GM12878 (cell line): ENCODE data around the gene KCNA3. TPM values are rescaled to one million over a fixed set of nuclear protein-coding genes. Genes with fewer than 3 reads are reported as not detected.

ENCODE experiments used
- ATAC-seq: fragments of 200-7000 bp; cut with Tn5 transposase; 3 replicates; pipeline ENCODE4 v1.9.1; 2020; ENCODE audit warnings: mild to moderate bottlenecking, moderate library complexity
- BruUV-seq: library from RNA; stranded (reverse); fragments of 400-500 nt; replicated peaks from 2 replicates; lab custom pipeline; 2021; lab: Mats Ljungman, UMichigan
- CTCF ChIA-PET: fragments of 300-600 bp; sonication (Branson Sonifier 250); formaldehyde crosslinking; extraction: SDS; loops from one replicate; lab custom pipeline; 2021; ENCODE audit warnings: inconsistent platforms; lab: Yijun Ruan, JAX
- POLR2A ChIA-PET: fragments of 350-600 bp; formaldehyde crosslinking; extraction: SDS; loops from one replicate; lab custom pipeline; 2021; ENCODE audit warnings: inconsistent platforms; lab: Charles Lee
- RAD21 ChIA-PET: fragments of 300-600 bp; sonication (Branson Sonifier 250); formaldehyde crosslinking; loops from one replicate; lab custom pipeline; 2023; ENCODE audit warnings: antibody characterized with exemption; ENCODE audit not compliant: unreplicated experiment; lab: Charles Lee
- SMC1A ChIA-PET: fragments of 300-600 bp; sonication (Branson Sonifier 250); formaldehyde crosslinking; loops from one replicate; lab custom pipeline; 2023; ENCODE audit not compliant: unreplicated experiment, uncharacterized antibody; lab: Charles Lee
- DNase-seq: peaks from one replicate; pipeline ENCODE4 v3.0.0-alpha.2; 2011; ENCODE audit warnings: low read depth, low spot score
- FAIRE-seq: peaks from 3 replicates; lab custom pipeline; 2011; peaks lifted over from hg19 to GRCh38; lab: Jason Lieb, UNC
- H2AFZ ChIP-seq: 2 replicates; pipeline ENCODE4 v1.6.0; 2011; ENCODE audit warnings: low read depth, low read length, control low read depth; ENCODE audit not compliant: control insufficient read depth
- H3K27ac ChIP-seq: 2 replicates; pipeline ENCODE4 v1.5.1; 2011; ENCODE audit warnings: control low read depth; ENCODE audit not compliant: control insufficient read depth, insufficient read depth
- H3K27me3 ChIP-seq, 2 experiments: replicated peaks in 1 of 2; 2 replicates each; pipeline versions ENCODE4 v1.6.0 to v1.6.1; 2011; ENCODE audit warnings: low read length in 1 of 2; ENCODE audit not compliant: control insufficient read depth in 2 of 2, insufficient read depth in 2 of 2
- H3K36me3 ChIP-seq, 2 experiments: 2 replicates each; pipeline ENCODE4 v1.5.1; 2011; ENCODE audit warnings: low read length in 1 of 2; ENCODE audit not compliant: control insufficient read depth in 2 of 2, insufficient read depth in 2 of 2
- H3K4me1 ChIP-seq: 2 replicates; pipeline ENCODE4 v1.6.1; 2011; ENCODE audit warnings: mild to moderate bottlenecking, low read length, moderate library complexity, mixed read lengths; ENCODE audit not compliant: control insufficient read depth, insufficient read depth
- H3K4me2 ChIP-seq: 2 replicates; pipeline ENCODE4 v1.6.0; 2011; ENCODE audit warnings: control low read depth; ENCODE audit not compliant: control insufficient read depth, insufficient read depth
- H3K4me3 ChIP-seq: fragments of 200-600 bp; sonication (generic); 2 replicates; pipeline ENCODE4 v1.5.1; 2016
- H3K79me2 ChIP-seq: 2 replicates; pipeline ENCODE4 v1.6.0; 2011; ENCODE audit warnings: low read length; ENCODE audit not compliant: control insufficient read depth, insufficient read depth
- H3K9ac ChIP-seq: 2 replicates; pipeline ENCODE4 v1.8.0; 2011; ENCODE audit warnings: low read length, control low read depth, mixed read lengths; ENCODE audit not compliant: control insufficient read depth, insufficient read depth
- H3K9me3 ChIP-seq: replicated peaks from 3 replicates; pipeline ENCODE4 v1.5.1; 2011; ENCODE audit warnings: mild to moderate bottlenecking, low read length; ENCODE audit not compliant: control insufficient read depth, insufficient read depth
- H4K20me1 ChIP-seq: 2 replicates; pipeline ENCODE4 v1.6.0; 2011; ENCODE audit not compliant: control insufficient read depth, insufficient read depth
- CHD1 ChIP-seq: IDR thresholded peaks from 2 replicates; pipeline ENCODE4 v1.6.1; 2012; ENCODE audit warnings: low read depth, low read length, improper control_type of control experiment
- CREM ChIP-seq: IDR thresholded peaks from 2 replicates; pipeline ENCODE4 v1.6.1; 2014; ENCODE audit warnings: antibody characterized with exemption, low read depth
- EGR1 ChIP-seq, 2 experiments: IDR thresholded peaks; 1 replicate in 1 of 2; 2 replicates in 1 of 2; pipeline ENCODE4 v1.6.1; 2011 to 2012; ENCODE audit warnings: low read depth in 2 of 2, low read length in 2 of 2, borderline replicate concordance in 1 of 2, mild to moderate bottlenecking in 1 of 2, moderate library complexity in 1 of 2
- EP300 ChIP-seq, 2 experiments: fragments of 150-350 bp in 1 of 2; IDR thresholded peaks; 2 replicates each; pipeline ENCODE4 v1.6.1; 2011 to 2012; ENCODE audit warnings: low read depth in 2 of 2, low read length in 2 of 2, borderline replicate concordance in 1 of 2, improper control_type of control experiment in 1 of 2, inconsistent platforms in 1 of 2; ENCODE audit not compliant: control insufficient read depth in 1 of 2
- HCFC1 ChIP-seq: fragments of 150-350 bp; IDR thresholded peaks from 2 replicates; pipeline ENCODE4 v1.6.1; 2014; ENCODE audit warnings: low read length
- MTA3 ChIP-seq: IDR thresholded peaks from 2 replicates; pipeline ENCODE4 v1.6.1; 2012; ENCODE audit warnings: low read length, inconsistent platforms, borderline replicate concordance
- SMARCA5 ChIP-seq: fragments of 450-650 bp; IDR thresholded peaks from 2 replicates; pipeline ENCODE4 v1.6.1; 2017; ENCODE audit warnings: mild to moderate bottlenecking
- WRNIP1 ChIP-seq: IDR thresholded peaks from 2 replicates; pipeline ENCODE4 v1.6.1; 2011; ENCODE audit warnings: low read depth, low read length, improper control_type of control experiment, borderline replicate concordance
- WGBS: methylation state at CpG from one replicate; pipeline ENCODE4 v1.1.6; 2016; ENCODE audit warnings: low lambda C conversion rate; ENCODE audit not compliant: insufficient replicate concordance, insufficient coverage; ENCODE audit errors: missing lambda C conversion rate; 5-methylcytosine and 5-hydroxymethylcytosine counted together
- in situ Hi-C: fragments of 300-500 bp; cut with MboI; formaldehyde crosslinking; loops from 9 replicates; pipeline ENCODE4 v1.14.3; 2018; ENCODE audit warnings: mixed read lengths
- intact Hi-C: fragments of 100-400 bp; cut with micrococcal nuclease; formaldehyde crosslinking; loops from one replicate; pipeline ENCODE4 v1.14.2; 2022; ENCODE audit not compliant: unreplicated experiment
- polyA plus RNA-seq, 11 experiments: library from polyadenylated mRNA; depleted of rRNA in 4 of 11; unstranded in 6 of 11; stranded (reverse) in 5 of 11; fragments of >200 nt; fragmentation: Nextera tagmentation in 4 of 11; fragmentation: Illumina TruSeq in 1 of 11; extraction: Ambion mirVana in 4 of 11; extraction: Trizol in 1 of 11; gene quantifications; 1 replicate in 1 of 11; 2 replicates in 10 of 11; pipeline versions ENCODE4 v1.2.1 to v1.2.3, GENCODE V29; 2011 to 2016; ENCODE audit warnings: inconsistent platforms in 2 of 11, missing spikeins in 2 of 11, low read depth in 1 of 11
- total RNA-seq, 4 experiments: library from RNA; depleted of rRNA in 3 of 4; stranded (reverse); fragments of >200 nt in 3 of 4; fragmentation: Illumina TruSeq in 1 of 4; extraction: Trizol in 1 of 4; gene quantifications; 2 replicates each; pipeline versions ENCODE4 v1.2.1 to v1.2.3, GENCODE V29; 2013 to 2021
- TF ChIP-seq, protein P1 (sequence below): fragments of 450-650 bp; IDR thresholded peaks from 2 replicates; pipeline ENCODE4 v1.6.1; 2017; ENCODE audit warnings: mild to moderate bottlenecking, low read depth, inconsistent platforms; ENCODE audit not compliant: poor library complexity, severe bottlenecking
- TF ChIP-seq, protein P2 (sequence below): fragments of 450-650 bp; IDR thresholded peaks from 2 replicates; pipeline ENCODE4 v1.6.1; 2017; ENCODE audit warnings: antibody characterized with exemption, mild to moderate bottlenecking, moderate library complexity

Gene KCNA3
- total and polyA plus RNA-seq, 10 of the 15 experiments (the other 5 are each of a cell fraction or from before 2014, with no cell fraction given): 0.10 to 3.3 (median 1.7) TPM

DNA sequence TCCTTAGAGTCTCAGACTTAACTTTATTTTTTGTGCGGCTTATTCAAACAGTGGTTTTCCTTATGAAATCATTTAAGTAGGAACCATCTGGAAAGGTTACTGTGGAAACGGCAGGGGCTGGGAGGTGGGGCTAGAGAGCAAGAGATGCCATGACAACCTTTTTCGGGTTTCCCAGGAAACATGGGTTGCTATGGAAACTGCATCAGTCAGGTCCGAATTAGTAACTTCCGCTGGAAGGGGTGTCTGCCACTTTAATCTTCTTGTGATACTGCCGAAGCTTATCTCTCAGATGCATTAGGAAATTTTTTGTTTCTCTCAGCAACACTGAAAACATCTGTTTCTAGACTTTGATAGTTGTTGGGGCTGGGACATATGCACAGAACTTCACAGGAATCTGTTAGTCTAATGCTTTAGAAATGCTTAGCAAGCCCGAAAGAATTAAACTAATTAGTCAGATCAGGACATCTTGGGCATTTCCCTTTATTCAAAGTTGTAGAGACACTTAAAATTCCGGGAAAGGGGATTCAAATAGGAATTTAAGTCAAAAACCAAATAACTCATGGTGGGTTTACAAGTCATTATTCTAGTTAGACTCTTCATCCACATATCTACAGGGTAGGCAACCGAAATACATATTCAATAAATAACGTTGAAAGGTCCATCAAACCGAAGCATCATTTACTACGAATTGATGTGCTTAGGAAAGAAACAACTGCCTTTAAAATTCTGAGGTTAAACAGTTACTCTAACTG lies 2.6 kb downstream of the KCNA3 start (continued):
- TF ChIP-seq, protein P1, sequence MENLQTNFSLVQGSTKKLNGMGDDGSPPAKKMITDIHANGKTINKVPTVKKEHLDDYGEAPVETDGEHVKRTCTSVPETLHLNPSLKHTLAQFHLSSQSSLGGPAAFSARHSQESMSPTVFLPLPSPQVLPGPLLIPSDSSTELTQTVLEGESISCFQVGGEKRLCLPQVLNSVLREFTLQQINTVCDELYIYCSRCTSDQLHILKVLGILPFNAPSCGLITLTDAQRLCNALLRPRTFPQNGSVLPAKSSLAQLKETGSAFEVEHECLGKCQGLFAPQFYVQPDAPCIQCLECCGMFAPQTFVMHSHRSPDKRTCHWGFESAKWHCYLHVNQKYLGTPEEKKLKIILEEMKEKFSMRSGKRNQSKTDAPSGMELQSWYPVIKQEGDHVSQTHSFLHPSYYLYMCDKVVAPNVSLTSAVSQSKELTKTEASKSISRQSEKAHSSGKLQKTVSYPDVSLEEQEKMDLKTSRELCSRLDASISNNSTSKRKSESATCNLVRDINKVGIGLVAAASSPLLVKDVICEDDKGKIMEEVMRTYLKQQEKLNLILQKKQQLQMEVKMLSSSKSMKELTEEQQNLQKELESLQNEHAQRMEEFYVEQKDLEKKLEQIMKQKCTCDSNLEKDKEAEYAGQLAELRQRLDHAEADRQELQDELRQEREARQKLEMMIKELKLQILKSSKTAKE: no peak
- TF ChIP-seq CREM (no peak), HCFC1 (no peak), EP300 (IDR thresholded peaks at IDR 0.05; ENCODE audit: borderline replicate concordance in 1 of 2, control insufficient read depth in 1 of 2, low read depth in 2 of 2, low read length in 2 of 2) (no peak), WRNIP1 (no peak)

GRCh38 chr1:110671361-110671760 lies 3.4 kb downstream of the KCNA3 start:
- in situ Hi-C loops: no loop called here
- H4K20me1 ChIP-seq: no peaks in the 10 kb centered on the region
- H3K4me3 ChIP-seq: 0 out of 2 replicates have a peak overlapping the region, but pooled peaks have one; percentile 64
- ChIA-PET POLR2A (no interaction called here), RAD21 (no interaction called here), CTCF (no interaction called here), SMC1A (no interaction called here)
- TF ChIP-seq CHD1: no peak
- TF ChIP-seq SMARCA5: no peak
- TF ChIP-seq EGR1 (IDR thresholded peaks at IDR 0.05; ENCODE audit: borderline replicate concordance in 1 of 2, low read depth in 2 of 2, low read length in 2 of 2): no peak
- no peak for TF ChIP-seq MTA3
- TF ChIP-seq, protein P2, sequence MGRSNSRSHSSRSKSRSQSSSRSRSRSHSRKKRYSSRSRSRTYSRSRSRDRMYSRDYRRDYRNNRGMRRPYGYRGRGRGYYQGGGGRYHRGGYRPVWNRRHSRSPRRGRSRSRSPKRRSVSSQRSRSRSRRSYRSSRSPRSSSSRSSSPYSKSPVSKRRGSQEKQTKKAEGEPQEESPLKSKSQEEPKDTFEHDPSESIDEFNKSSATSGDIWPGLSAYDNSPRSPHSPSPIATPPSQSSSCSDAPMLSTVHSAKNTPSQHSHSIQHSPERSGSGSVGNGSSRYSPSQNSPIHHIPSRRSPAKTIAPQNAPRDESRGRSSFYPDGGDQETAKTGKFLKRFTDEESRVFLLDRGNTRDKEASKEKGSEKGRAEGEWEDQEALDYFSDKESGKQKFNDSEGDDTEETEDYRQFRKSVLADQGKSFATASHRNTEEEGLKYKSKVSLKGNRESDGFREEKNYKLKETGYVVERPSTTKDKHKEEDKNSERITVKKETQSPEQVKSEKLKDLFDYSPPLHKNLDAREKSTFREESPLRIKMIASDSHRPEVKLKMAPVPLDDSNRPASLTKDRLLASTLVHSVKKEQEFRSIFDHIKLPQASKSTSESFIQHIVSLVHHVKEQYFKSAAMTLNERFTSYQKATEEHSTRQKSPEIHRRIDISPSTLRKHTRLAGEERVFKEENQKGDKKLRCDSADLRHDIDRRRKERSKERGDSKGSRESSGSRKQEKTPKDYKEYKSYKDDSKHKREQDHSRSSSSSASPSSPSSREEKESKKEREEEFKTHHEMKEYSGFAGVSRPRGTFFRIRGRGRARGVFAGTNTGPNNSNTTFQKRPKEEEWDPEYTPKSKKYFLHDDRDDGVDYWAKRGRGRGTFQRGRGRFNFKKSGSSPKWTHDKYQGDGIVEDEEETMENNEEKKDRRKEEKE: no peak
- peaks cover 0 to 4% of the 10 kb centered on the region in 2 experiments; a peak in 2 of 4 replicates for H3K27me3 ChIP-seq
- H3K9ac ChIP-seq: no peak overlapping the region
- intact Hi-C loops: no loop called here
- H3K4me2 ChIP-seq: peak overlapping the region; percentile 99
- DNase-seq (no peak), ATAC-seq (no peak), FAIRE-seq (no peak)
- no peak overlapping the region for H3K27ac ChIP-seq
- H3K79me2 ChIP-seq: peaks cover 6% of the 10 kb centered on the region
- BruUV-seq: no TSS peak
- H3K36me3 ChIP-seq: no peaks in the 10 kb centered on the region
- H3K4me1 ChIP-seq: peaks cover 29% of the 10 kb centered on the region
- 0% methylated on average over 2 of the region's 2 CpGs for WGBS
- no peak overlapping the region for H2AFZ ChIP-seq
- no peaks in the 10 kb centered on the region; the same call in 2 of the 3 replicates for H3K9me3 ChIP-seq
